Left ventricle myocardium inferior (tissue), 1 donor: ENCODE data around the gene PHF21A. TPM values are rescaled to one million over a fixed set of nuclear protein-coding genes. Genes with fewer than 3 reads are reported as not detected.

Experiments
- DNase-seq: peaks from one replicate; pipeline ENCODE4 v3.0.0-alpha.2; 2020
- H3K27ac ChIP-seq: fragments of 200-600 bp; replicated peaks from 2 replicates; pipeline ENCODE4 v1.8.0; 2021
- H3K27me3 ChIP-seq: fragments of 200-600 bp; 2 replicates; pipeline ENCODE4 v1.8.0; 2021; ENCODE audit warnings: low read depth
- H3K36me3 ChIP-seq: fragments of 200-600 bp; 2 replicates; pipeline ENCODE4 v1.8.0; 2021
- H3K4me1 ChIP-seq: fragments of 200-600 bp; 2 replicates; pipeline ENCODE4 v1.8.0; 2021
- H3K4me3 ChIP-seq: fragments of 200-600 bp; 2 replicates; pipeline ENCODE4 v1.8.0; 2021; ENCODE audit warnings: mild to moderate bottlenecking, moderate library complexity
- H3K9me3 ChIP-seq: fragments of 200-600 bp; replicated peaks from 2 replicates; pipeline ENCODE4 v1.8.0; 2021
- CTCF ChIP-seq: fragments of 200-600 bp; IDR thresholded peaks from 2 replicates; pipeline ENCODE4 v1.8.0; 2021; ENCODE audit warnings: antibody characterized with exemption, mild to moderate bottlenecking, borderline replicate concordance
- intact Hi-C: fragments of 100-400 bp; cut with micrococcal nuclease; formaldehyde crosslinking; loops from one replicate; pipeline ENCODE4 v1.11.0; 2022
- total RNA-seq: library from RNA; stranded (reverse); fragmentation: NEBNext Ultra II Directional; extraction: Animal tissue kit (Norgen Biotek cat#: 25700); gene quantifications from one replicate; pipeline ENCODE4 v1.2.1, GENCODE V29; 2021
- donor health status: DM: no; HTN: yes; CAD: no; lungs with severe emphysema.

Gene PHF21A
- total RNA-seq, 1 donor from 2014 or later, result 36.6 TPM

GRCh38 chr11:46102843-46103242 is 18.4 kb downstream of the PHF21A start:
- no peak overlapping the region for H3K4me3 ChIP-seq
- no peaks in the 10 kb centered on the region for H3K36me3 ChIP-seq
- H3K4me1 ChIP-seq, result peaks cover 71% of the 10 kb centered on the region
- no peak for DNase-seq
- no peak overlapping the region for H3K27ac ChIP-seq
- H3K27me3 ChIP-seq, result no peaks in the 10 kb centered on the region
- no peaks in the 10 kb centered on the region for H3K9me3 ChIP-seq
- TF ChIP-seq CTCF, result no peak
- intact Hi-C loops, result no loop called here

- Histone ChIP-seq H3K27me3 (no peaks in the 10 kb centered on the region), H3K9me3 (no peaks in the 10 kb centered on the region), H3K4me3 (peak overlapping the region; percentile 42), H3K27ac (no peak overlapping the region), H3K4me1 (peaks cover 56% of the 10 kb centered on the region), H3K36me3 (no peaks in the 10 kb centered on the region)
- no peak for TF ChIP-seq CTCF
- no peak for DNase-seq
- intact Hi-C loops, result no loop called here
Measured at GRCh38 chr11:46100670-46101069, 20.6 kb downstream of the PHF21A start.

- H3K4me3 ChIP-seq, result peak overlapping the region; percentile 42
- no peak for DNase-seq
- no peak for TF ChIP-seq CTCF
- H3K27me3 ChIP-seq, result no peaks in the 10 kb centered on the region
- H3K9me3 ChIP-seq, result no peaks in the 10 kb centered on the region
- intact Hi-C loops, result no loop called here
- no peaks in the 10 kb centered on the region for H3K36me3 ChIP-seq
- H3K4me1 ChIP-seq, result peaks cover 49% of the 10 kb centered on the region
- H3K27ac ChIP-seq, result peak overlapping the region; percentile 63
Measured at GRCh38 chr11:46099963-46100316, 21.3 kb downstream of the PHF21A start.

- DNase-seq, result no peak
- H3K27ac ChIP-seq, result no peak overlapping the region
- H3K27me3 ChIP-seq, result no peaks in the 10 kb centered on the region
- intact Hi-C loops, result no loop called here
- TF ChIP-seq CTCF, result no peak
- H3K4me3 ChIP-seq, result no peak overlapping the region
- no peaks in the 10 kb centered on the region for H3K9me3 ChIP-seq
- H3K36me3 ChIP-seq, result peaks cover 12% of the 10 kb centered on the region
- H3K4me1 ChIP-seq, result no peaks in the 10 kb centered on the region
Measured at GRCh38 chr11:46090375-46090774, 30.9 kb downstream of the PHF21A start.

- H3K36me3 ChIP-seq, result peaks cover 48% of the 10 kb centered on the region
- no peak overlapping the region for H3K27ac ChIP-seq
- no peaks in the 10 kb centered on the region for H3K4me1 ChIP-seq
- H3K9me3 ChIP-seq, result no peaks in the 10 kb centered on the region
- TF ChIP-seq CTCF, result no peak
- H3K27me3 ChIP-seq, result no peaks in the 10 kb centered on the region
- no peak for DNase-seq
- H3K4me3 ChIP-seq, result no peak overlapping the region
- intact Hi-C loops, result no loop called here
Measured at GRCh38 chr11:46079662-46080061, 41.6 kb downstream of the PHF21A start.

- intact Hi-C loops, result no loop called here
Measured at GRCh38 chr11:46075928-46076327, 45.3 kb downstream of the PHF21A start.

More at GRCh38 chr11:46075928-46076327, 45.3 kb downstream of the PHF21A start:
- Histone ChIP-seq H3K27ac (no peak overlapping the region), H3K27me3 (no peaks in the 10 kb centered on the region), H3K36me3 (peaks cover 16% of the 10 kb centered on the region), H3K4me3 (no peak overlapping the region), H3K9me3 (no peaks in the 10 kb centered on the region), H3K4me1 (peaks cover 22% of the 10 kb centered on the region)
- DNase-seq, result no peak
- no peak for TF ChIP-seq CTCF
